Ascending aorta (tissue), 2 donors: ENCODE measurements around the gene CIPC. TPM values are rescaled to one million over a fixed set of nuclear protein-coding genes. Genes with fewer than 3 reads are reported as not detected.

Experiments
- DNase-seq, 2 donors: peaks; one replicate each; pipeline ENCODE4 v3.0.0-alpha.2; 2019; ENCODE audit warnings: low spot score in 2 of 2
- H3K27ac ChIP-seq, 2 donors: fragments of 200-600 bp; sonication (generic); one replicate each; pipeline ENCODE4 v1.5.1; 2016 to 2017; ENCODE audit warnings: mild to moderate bottlenecking in 1 of 2
- H3K27me3 ChIP-seq: fragments of 200-600 bp; sonication (generic); one replicate; pipeline ENCODE4 v1.5.1; 2017
- H3K36me3 ChIP-seq, 2 donors: fragments of 200-600 bp; sonication (generic); one replicate each; pipeline ENCODE4 v1.5.1; 2016
- H3K4me1 ChIP-seq, 2 donors: fragments of 200-600 bp; sonication (generic); one replicate each; pipeline ENCODE4 v1.5.1; 2016 to 2017; ENCODE audit warnings: mild to moderate bottlenecking in 1 of 2
- H3K4me3 ChIP-seq, 2 donors: fragments of 200-600 bp; sonication (generic); one replicate each; pipeline ENCODE4 v1.5.1; 2016 to 2017; ENCODE audit warnings: mild to moderate bottlenecking in 1 of 2
- H3K9me3 ChIP-seq, 2 donors: fragments of 200-600 bp; sonication (generic); one replicate each; pipeline ENCODE4 v1.5.1; 2016
- intact Hi-C: fragments of 100-400 bp; cut with DNase I; formaldehyde crosslinking; loops from one replicate; pipeline ENCODE4 v1.15.1; 2023
- total RNA-seq: library from RNA; depleted of rRNA; stranded (reverse); fragments of >200 nt; gene quantifications from one replicate; pipeline ENCODE4 v1.1.0, GENCODE V29; 2016
- TF ChIP-seq, protein P1 (sequence below), 3 experiments: fragments of 200-600 bp in 2 of 3; fragments of 450-650 bp in 1 of 3; sonication (generic) in 2 of 3; IDR thresholded peaks; one replicate each; pipeline ENCODE4 v1.5.1; 2016 to 2019; ENCODE audit warnings: antibody characterized with exemption in 3 of 3, mild to moderate bottlenecking in 1 of 3, moderate library complexity in 1 of 3

The CIPC gene
- total RNA-seq, 1 donor from 2014 or later = 5.0 TPM

DNA sequence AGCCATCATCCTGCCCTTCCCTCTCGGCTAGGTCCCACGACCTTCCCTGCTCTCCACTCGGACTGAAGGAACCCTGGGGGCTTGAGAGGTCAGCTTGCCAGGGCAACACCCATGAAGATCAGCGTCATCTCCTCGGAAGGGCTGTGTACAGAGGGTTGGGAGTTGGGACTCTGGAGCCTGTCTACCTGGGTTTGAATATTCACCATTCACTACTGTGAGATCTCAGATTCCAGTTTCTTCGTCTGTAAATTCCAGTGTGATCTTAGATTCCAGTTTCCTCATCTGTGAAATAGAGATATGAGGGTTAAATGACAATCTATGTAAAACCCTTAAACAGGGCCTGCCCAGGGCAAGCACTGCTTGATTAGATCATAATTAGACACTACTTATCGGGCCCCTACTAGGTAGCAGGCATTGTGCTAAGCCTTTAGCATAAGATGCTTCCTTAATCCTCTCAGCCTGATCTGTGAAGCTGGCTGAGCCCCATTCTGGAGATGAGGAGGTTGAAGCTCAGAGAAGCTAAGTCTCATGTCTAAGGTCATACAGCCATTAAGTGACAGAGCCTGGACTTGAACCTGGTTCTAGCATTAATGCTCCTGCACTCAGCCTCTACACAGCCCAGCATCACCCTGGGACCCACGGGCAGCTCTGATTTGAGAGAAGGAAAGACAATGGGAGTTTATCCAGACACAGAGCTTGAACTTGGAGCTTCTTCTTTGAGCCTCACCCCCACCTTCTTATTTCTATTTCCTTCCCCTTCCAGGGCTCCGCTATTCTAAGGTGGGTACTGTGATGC lies 44.1 kb downstream of the CIPC start:
- Histone ChIP-seq H3K4me1 (peaks cover 2 to 13% of the 10 kb centered on the region in 2 donors), H3K4me3 (peak overlapping the region in 1 of 2 donors; percentile 62), H3K27me3 (peaks cover 23% of the 10 kb centered on the region), H3K9me3 (no peaks in the 10 kb centered on the region), H3K36me3 (no peaks in the 10 kb centered on the region), H3K27ac (no peak overlapping the region)
- no peak for DNase-seq
- intact Hi-C loops = no loop called here
- TF ChIP-seq, protein P1, sequence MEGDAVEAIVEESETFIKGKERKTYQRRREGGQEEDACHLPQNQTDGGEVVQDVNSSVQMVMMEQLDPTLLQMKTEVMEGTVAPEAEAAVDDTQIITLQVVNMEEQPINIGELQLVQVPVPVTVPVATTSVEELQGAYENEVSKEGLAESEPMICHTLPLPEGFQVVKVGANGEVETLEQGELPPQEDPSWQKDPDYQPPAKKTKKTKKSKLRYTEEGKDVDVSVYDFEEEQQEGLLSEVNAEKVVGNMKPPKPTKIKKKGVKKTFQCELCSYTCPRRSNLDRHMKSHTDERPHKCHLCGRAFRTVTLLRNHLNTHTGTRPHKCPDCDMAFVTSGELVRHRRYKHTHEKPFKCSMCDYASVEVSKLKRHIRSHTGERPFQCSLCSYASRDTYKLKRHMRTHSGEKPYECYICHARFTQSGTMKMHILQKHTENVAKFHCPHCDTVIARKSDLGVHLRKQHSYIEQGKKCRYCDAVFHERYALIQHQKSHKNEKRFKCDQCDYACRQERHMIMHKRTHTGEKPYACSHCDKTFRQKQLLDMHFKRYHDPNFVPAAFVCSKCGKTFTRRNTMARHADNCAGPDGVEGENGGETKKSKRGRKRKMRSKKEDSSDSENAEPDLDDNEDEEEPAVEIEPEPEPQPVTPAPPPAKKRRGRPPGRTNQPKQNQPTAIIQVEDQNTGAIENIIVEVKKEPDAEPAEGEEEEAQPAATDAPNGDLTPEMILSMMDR (IDR thresholded peaks at IDR 0.05) = no peak

DNA sequence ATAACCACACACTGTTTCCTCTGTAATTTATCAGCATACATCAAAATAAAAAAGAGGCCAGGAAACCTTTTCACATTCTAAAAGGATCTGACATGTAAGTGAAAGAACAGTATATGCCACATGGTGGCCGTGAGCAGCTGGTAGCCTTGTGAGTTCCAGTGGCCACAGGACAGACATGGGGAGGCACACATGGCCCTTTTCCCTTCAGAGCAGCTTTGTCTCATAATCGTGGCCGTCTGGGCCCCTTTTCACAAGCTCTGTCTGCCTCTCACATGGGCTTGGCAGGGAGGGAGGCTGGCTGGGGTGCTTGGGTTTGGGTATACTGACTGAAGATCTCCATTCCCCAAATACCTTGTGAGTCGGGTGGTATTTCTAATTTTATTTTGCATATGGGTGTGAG lies 45.0 kb downstream of the CIPC start:
- H3K9me3 ChIP-seq = no peaks in the 10 kb centered on the region
- peaks cover 23% of the 10 kb centered on the region for H3K27me3 ChIP-seq
- no peaks in the 10 kb centered on the region for H3K36me3 ChIP-seq
- intact Hi-C loops = no loop called here
- no peak overlapping the region for H3K4me3 ChIP-seq
- DNase-seq = no peak
- peaks cover 2 to 13% of the 10 kb centered on the region in 2 donors for H3K4me1 ChIP-seq
- H3K27ac ChIP-seq = no peak overlapping the region
- TF ChIP-seq, protein P1 (IDR thresholded peaks at IDR 0.05) = no peak

DNA sequence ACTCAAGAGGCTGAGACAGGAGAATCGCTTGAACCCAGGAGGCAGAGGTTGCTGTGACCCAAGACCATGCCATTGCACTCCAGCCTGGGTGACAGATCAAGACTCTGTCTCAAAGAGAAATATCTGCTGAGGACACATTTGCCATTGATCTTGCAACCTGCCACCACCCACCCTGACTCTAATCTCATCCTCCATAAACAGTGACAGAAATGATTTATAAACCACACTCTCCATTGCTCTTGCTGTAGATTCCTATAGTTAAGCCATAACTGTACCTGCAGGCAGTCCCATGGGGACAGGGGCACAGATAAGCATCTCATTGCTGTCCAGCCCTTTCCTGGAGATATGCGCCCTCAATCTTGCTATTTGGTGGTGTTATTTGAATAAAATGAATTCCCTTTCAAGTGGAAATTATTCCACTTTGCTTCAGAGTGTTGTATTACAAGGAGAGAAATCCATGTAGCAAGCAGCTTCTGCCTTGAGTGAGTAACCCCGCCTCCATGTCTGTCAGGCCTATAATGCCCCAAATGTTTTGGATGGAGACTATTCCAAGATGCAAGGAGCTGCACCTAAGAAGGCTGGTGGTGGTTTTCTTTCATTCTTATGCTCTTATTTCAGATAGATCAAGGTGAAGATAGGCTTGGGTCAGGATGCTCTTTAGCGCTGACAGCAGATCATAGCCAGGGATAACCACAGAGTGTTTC lies 46.5 kb downstream of the CIPC start:
- H3K4me1 ChIP-seq = peaks cover 2 to 13% of the 10 kb centered on the region in 2 donors
- no peaks in the 10 kb centered on the region for H3K9me3 ChIP-seq
- H3K4me3 ChIP-seq = no peak overlapping the region
- intact Hi-C loops = no loop called here
- no peaks in the 10 kb centered on the region for H3K36me3 ChIP-seq
- DNase-seq = no peak
- H3K27ac ChIP-seq = no peak overlapping the region
- H3K27me3 ChIP-seq = peaks cover 16% of the 10 kb centered on the region
- TF ChIP-seq, protein P1 (IDR thresholded peaks at IDR 0.05) = no peak

DNA sequence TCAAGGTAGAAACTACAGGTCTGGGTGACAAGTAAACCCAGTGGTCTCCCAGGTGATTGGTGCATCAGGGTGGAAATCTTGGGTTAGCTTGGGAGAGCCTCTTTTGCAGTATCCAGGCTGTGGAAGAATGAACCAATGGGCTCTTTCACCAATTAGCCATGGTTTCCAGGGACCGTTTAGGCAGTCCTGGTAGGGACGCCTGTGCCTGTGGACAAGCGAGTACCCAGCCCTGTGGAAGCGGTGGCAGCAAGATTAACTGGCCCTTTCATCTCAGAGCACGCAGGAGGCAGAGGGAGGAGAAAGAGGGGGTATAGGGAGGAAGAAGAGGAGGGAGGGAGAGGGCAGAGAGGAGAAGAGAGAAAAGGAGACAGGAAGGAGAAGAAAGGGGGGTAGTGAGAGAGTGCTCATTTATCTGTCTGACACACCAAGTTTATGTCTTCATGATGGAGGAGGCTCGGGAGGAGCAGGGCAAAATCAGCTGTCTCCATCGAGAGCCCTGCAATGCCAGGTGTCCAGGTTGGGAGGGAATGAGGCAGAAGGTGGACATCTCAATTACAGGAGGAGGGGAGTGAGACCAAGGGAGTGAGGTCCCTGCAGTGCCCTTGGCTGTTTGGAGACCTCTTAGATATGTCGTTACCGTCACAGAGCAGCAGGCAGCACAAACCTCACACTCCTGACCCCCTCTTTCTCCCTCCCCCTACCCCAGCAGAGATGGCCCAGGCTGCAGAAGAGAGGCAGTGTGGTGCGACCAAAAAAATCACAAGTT lies 48.1 kb downstream of the CIPC start:
- Histone ChIP-seq H3K4me1 (peaks cover 2 to 5% of the 10 kb centered on the region in 2 donors), H3K36me3 (no peaks in the 10 kb centered on the region), H3K9me3 (no peaks in the 10 kb centered on the region), H3K4me3 (no peak overlapping the region), H3K27ac (no peak overlapping the region), H3K27me3 (peaks cover 11% of the 10 kb centered on the region)
- DNase-seq = no peak
- TF ChIP-seq, protein P1 (IDR thresholded peaks at IDR 0.05) = no peak
- intact Hi-C loops = no loop called here

DNA sequence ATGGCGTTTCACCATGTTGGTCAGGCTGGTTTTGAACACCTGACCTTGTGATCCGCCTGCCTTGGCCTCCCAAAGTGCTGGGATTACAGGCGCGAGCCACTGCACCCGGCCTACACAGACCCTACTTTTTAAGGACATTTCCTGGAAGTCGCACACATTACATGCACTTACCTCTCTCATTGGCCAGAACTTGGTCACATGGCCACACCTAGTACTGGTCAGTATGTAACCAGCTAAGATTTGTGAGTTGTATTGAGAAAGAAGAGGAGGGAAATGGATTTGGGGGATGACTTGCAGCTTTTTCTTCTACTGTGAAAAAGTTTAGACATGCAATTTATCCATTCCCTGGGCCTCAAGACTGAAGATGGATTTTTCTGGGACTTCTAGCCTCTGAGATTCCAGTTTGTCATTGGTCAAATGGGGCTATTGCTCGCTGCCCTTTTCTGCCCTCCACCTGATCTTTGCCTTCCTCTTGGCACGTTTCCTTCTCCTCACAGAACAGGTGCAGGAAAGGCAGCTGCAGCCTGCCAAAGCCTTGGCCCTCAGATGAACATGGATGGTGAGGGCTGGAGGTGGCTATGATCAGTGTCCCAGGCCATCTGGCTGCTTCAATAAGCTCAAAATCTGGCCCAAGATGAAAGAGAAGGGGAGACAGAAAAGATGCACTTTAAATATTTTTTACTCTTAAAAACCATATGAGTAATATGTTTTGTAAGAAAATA lies 50.6 kb downstream of the CIPC start:
- Histone ChIP-seq H3K27me3 (peaks cover 5% of the 10 kb centered on the region), H3K36me3 (no peaks in the 10 kb centered on the region), H3K9me3 (no peaks in the 10 kb centered on the region), H3K4me1 (no peaks in the 10 kb centered on the region), H3K27ac (no peak overlapping the region), H3K4me3 (no peak overlapping the region)
- TF ChIP-seq, protein P1 (IDR thresholded peaks at IDR 0.05) = no peak
- intact Hi-C loops = no loop called here
- no peak for DNase-seq
